ENCODE data around the gene PTMS.

DNA sequence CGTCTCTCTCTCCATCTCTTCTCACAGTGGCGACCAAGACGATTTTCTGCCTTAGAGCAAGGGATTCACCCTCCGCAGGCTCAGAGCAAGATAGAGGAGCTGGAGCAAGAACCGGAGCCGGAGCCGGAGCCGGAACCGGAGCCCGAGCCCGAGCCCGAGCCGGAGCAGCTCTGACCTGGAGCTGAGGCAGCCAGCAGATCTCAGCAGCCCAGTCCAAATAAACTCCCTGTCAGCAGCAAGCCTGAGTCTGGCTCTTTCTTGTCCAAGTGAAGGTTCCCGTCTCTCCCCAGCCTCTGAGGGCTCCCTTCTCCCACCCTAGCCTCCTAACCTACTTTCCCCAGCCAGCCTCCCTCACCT, 12.0 kb downstream of the PTMS start:
- TF ChIP-seq, protein P1, sequence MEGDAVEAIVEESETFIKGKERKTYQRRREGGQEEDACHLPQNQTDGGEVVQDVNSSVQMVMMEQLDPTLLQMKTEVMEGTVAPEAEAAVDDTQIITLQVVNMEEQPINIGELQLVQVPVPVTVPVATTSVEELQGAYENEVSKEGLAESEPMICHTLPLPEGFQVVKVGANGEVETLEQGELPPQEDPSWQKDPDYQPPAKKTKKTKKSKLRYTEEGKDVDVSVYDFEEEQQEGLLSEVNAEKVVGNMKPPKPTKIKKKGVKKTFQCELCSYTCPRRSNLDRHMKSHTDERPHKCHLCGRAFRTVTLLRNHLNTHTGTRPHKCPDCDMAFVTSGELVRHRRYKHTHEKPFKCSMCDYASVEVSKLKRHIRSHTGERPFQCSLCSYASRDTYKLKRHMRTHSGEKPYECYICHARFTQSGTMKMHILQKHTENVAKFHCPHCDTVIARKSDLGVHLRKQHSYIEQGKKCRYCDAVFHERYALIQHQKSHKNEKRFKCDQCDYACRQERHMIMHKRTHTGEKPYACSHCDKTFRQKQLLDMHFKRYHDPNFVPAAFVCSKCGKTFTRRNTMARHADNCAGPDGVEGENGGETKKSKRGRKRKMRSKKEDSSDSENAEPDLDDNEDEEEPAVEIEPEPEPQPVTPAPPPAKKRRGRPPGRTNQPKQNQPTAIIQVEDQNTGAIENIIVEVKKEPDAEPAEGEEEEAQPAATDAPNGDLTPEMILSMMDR (IDR thresholded peaks at IDR 0.05), result no peak
- TF ChIP-seq POLR2A (IDR thresholded peaks at IDR 0.05), result no peak

Measured in adrenal gland (tissue), 5 donors.